ENCODE data around the gene KDR. TPM values are rescaled to one million over a fixed set of nuclear protein-coding genes. Genes with fewer than 3 reads are reported as not detected.

Gene KDR
- polyA plus RNA-seq, 1 of the 3 experiments (the other 2 are of a cell fraction), result not detected

- TF ChIP-seq TAF1 (IDR thresholded peaks at IDR 0.05; ENCODE audit: borderline replicate concordance, low read depth, low read length) (no peak), RAD21 (IDR thresholded peaks at IDR 0.05; ENCODE audit: low read length) (no peak), CHD2 (IDR thresholded peaks at IDR 0.05; ENCODE audit: low read length, partially characterized antibody) (no peak), NFIC (IDR thresholded peaks at IDR 0.05; ENCODE audit: borderline replicate concordance) (no peak)
These were observed 92.1 kb downstream of the KDR start (continued) for GRCh38 chr4:55033296-55033695.

DNA sequence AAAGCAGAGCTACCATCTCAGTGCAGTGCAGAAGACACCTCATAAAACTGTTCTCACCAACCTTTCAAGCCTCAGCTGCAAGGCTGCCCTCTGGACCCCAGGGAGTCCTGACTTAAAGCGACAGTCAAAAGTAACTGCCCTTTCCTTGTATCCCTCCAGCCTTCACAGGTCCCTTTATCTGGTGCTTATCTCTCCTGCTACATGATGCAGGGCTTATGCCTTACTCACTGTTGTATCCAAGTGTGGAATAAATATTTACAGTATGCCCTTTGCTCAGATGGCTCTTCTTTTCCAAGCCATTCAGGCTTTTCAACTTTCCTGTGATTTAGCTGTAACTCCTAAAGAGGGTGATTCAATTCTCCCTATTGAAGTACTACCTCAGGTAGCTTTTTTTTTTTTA lies 92.6 kb downstream of the KDR start:
- Histone ChIP-seq H3K4me2 (no peak overlapping the region), H3K4me1 (ENCODE audit: control insufficient read depth in 1 of 2, insufficient read depth in 2 of 2, low read depth in 1 of 2, low read length in 1 of 2) (peaks cover 0 to 3% of the 10 kb centered on the region in 2 experiments; a peak in 1 of 4 replicates), H3K9me2 (no peaks in the 10 kb centered on the region), H3K4me3 (ENCODE audit: low read depth in 2 of 2, low read length in 1 of 2) (no peak overlapping the region), H3K9ac (no peak overlapping the region), H3K27ac (ENCODE audit: low read depth in 2 of 2, low read length in 1 of 2) (no peak overlapping the region), H3K9me3 (no peaks in the 10 kb centered on the region), H3K27me3 (ENCODE audit: insufficient read depth) (no peaks in the 10 kb centered on the region), H3K36me3 (replicated peaks in 1 of 2; ENCODE audit: control insufficient read depth in 1 of 2, insufficient read depth in 2 of 2, low read length in 1 of 2) (no peaks in the 10 kb centered on the region), H3K79me2 (ENCODE audit: insufficient read depth) (no peaks in the 10 kb centered on the region), H3F3A (replicated peaks; ENCODE audit: insufficient read depth) (no peaks in the 10 kb centered on the region), H2AFZ (ENCODE audit: low read depth) (no peak overlapping the region), H4K20me1 (ENCODE audit: insufficient read depth) (no peaks in the 10 kb centered on the region)
- ChIA-PET CTCF (no interaction called here), POLR2A (no interaction called here)
- WGBS (ENCODE audit: low lambda C conversion rate), result 43% methylated on average over 1 of the region's 1 CpG
- no peak for DNase-seq
- TF ChIP-seq RAD21 (IDR thresholded peaks at IDR 0.05; ENCODE audit: low read length) (no peak), NRF1 (IDR thresholded peaks at IDR 0.05; ENCODE audit: low read depth, low read length) (no peak), MEF2A (IDR thresholded peaks at IDR 0.05; ENCODE audit: borderline replicate concordance, low read depth) (no peak), EP300 (IDR thresholded peaks at IDR 0.05; ENCODE audit: borderline replicate concordance in 1 of 2, low read depth in 1 of 2, low read length in 1 of 2) (no peak), USF1 (IDR thresholded peaks at IDR 0.05; ENCODE audit: borderline replicate concordance, low read depth) (no peak), REST (IDR thresholded peaks at IDR 0.05; ENCODE audit: low read depth, low read length) (no peak), RCOR1 (IDR thresholded peaks at IDR 0.05; ENCODE audit: low read length) (no peak), TEAD4 (IDR thresholded peaks at IDR 0.05; ENCODE audit: borderline replicate concordance, insufficient read depth) (no peak), RXRA (IDR thresholded peaks at IDR 0.05; ENCODE audit: borderline replicate concordance, low read depth) (no peak), FOSL2 (IDR thresholded peaks at IDR 0.05; ENCODE audit: borderline replicate concordance, low read depth) (no peak), GATA2 (CRISPR knock-in tag; IDR thresholded peaks at IDR 0.05) (no peak)
- TF ChIP-seq, protein P1, sequence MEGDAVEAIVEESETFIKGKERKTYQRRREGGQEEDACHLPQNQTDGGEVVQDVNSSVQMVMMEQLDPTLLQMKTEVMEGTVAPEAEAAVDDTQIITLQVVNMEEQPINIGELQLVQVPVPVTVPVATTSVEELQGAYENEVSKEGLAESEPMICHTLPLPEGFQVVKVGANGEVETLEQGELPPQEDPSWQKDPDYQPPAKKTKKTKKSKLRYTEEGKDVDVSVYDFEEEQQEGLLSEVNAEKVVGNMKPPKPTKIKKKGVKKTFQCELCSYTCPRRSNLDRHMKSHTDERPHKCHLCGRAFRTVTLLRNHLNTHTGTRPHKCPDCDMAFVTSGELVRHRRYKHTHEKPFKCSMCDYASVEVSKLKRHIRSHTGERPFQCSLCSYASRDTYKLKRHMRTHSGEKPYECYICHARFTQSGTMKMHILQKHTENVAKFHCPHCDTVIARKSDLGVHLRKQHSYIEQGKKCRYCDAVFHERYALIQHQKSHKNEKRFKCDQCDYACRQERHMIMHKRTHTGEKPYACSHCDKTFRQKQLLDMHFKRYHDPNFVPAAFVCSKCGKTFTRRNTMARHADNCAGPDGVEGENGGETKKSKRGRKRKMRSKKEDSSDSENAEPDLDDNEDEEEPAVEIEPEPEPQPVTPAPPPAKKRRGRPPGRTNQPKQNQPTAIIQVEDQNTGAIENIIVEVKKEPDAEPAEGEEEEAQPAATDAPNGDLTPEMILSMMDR (IDR thresholded peaks at IDR 0.05), result no peak
- TF ChIP-seq, protein P2, sequence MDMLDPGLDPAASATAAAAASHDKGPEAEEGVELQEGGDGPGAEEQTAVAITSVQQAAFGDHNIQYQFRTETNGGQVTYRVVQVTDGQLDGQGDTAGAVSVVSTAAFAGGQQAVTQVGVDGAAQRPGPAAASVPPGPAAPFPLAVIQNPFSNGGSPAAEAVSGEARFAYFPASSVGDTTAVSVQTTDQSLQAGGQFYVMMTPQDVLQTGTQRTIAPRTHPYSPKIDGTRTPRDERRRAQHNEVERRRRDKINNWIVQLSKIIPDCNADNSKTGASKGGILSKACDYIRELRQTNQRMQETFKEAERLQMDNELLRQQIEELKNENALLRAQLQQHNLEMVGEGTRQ (IDR thresholded peaks at IDR 0.05; ENCODE audit: borderline replicate concordance, low read depth, low read length), result no peak

Data from SK-N-SH (cell line).